ENCODE results near the gene MYOF. TPM values are rescaled to one million over a fixed set of nuclear protein-coding genes. Genes with fewer than 3 reads are reported as not detected.

Gene MYOF
- polyA plus RNA-seq, 1 experiment, result 275 TPM

GRCh38 chr10:93280121-93280698 is 201.9 kb downstream of the MYOF start:
- CTCF ChIA-PET, result interaction anchor here (1.1 kb wide), 1 partner anchor 200 kb away, joined by 4 read pairs; no protein-coding TSS in a partner anchor
- H3K27ac ChIP-seq (ENCODE audit: low read depth, low read length), result no peak overlapping the region
- no peaks in the 10 kb centered on the region for H3K9me3 ChIP-seq (ENCODE audit: control insufficient read depth, insufficient read depth, low read length)
- POLR2A ChIA-PET, result no interaction called here
- H3K27me3 ChIP-seq (ENCODE audit: control insufficient read depth, insufficient read depth, low read length), result peaks cover 2% of the 10 kb centered on the region
- TF ChIP-seq, protein P1, sequence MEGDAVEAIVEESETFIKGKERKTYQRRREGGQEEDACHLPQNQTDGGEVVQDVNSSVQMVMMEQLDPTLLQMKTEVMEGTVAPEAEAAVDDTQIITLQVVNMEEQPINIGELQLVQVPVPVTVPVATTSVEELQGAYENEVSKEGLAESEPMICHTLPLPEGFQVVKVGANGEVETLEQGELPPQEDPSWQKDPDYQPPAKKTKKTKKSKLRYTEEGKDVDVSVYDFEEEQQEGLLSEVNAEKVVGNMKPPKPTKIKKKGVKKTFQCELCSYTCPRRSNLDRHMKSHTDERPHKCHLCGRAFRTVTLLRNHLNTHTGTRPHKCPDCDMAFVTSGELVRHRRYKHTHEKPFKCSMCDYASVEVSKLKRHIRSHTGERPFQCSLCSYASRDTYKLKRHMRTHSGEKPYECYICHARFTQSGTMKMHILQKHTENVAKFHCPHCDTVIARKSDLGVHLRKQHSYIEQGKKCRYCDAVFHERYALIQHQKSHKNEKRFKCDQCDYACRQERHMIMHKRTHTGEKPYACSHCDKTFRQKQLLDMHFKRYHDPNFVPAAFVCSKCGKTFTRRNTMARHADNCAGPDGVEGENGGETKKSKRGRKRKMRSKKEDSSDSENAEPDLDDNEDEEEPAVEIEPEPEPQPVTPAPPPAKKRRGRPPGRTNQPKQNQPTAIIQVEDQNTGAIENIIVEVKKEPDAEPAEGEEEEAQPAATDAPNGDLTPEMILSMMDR (IDR thresholded peaks at IDR 0.05; ENCODE audit: low read depth, low read length), result no peak
- no peak for DNase-seq (ENCODE audit: low read depth, low spot score)
- H3K4me3 ChIP-seq (ENCODE audit: low read depth, low read length), result no peak overlapping the region

- POLR2A ChIA-PET, result no interaction called here
- TF ChIP-seq, protein P1 (IDR thresholded peaks at IDR 0.05; ENCODE audit: low read depth, low read length), result no peak
- peaks cover 6% of the 10 kb centered on the region for H3K27me3 ChIP-seq (ENCODE audit: control insufficient read depth, insufficient read depth, low read length)
- H3K9me3 ChIP-seq (ENCODE audit: control insufficient read depth, insufficient read depth, low read length), result no peaks in the 10 kb centered on the region
- CTCF ChIA-PET, result interaction anchor here (0.9 to 1.1 kb wide), 2 partner anchors 197 kb away, joined by 3 read pairs; no protein-coding TSS in a partner anchor
- H3K27ac ChIP-seq (ENCODE audit: low read depth, low read length), result no peak overlapping the region
- H3K4me3 ChIP-seq (ENCODE audit: low read depth, low read length), result no peak overlapping the region
- DNase-seq (ENCODE audit: low read depth, low spot score), result no peak
Observed at GRCh38 chr10:93277360-93277759, 204.8 kb downstream of the MYOF start.

- H3K4me3 ChIP-seq (ENCODE audit: low read depth, low read length), result no peak overlapping the region
- no peak for DNase-seq (ENCODE audit: low read depth, low spot score)
- H3K27ac ChIP-seq (ENCODE audit: low read depth, low read length), result no peak overlapping the region
- TF ChIP-seq, protein P1 (IDR thresholded peaks at IDR 0.05; ENCODE audit: low read depth, low read length), result no peak
- ChIA-PET POLR2A (no interaction called here), CTCF (no interaction called here)
- H3K27me3 ChIP-seq (ENCODE audit: control insufficient read depth, insufficient read depth, low read length), result peaks cover 4% of the 10 kb centered on the region
- H3K9me3 ChIP-seq (ENCODE audit: control insufficient read depth, insufficient read depth, low read length), result no peaks in the 10 kb centered on the region
Observed at GRCh38 chr10:93274419-93274818, 207.7 kb downstream of the MYOF start.

- TF ChIP-seq, protein P1 (IDR thresholded peaks at IDR 0.05; ENCODE audit: low read depth, low read length), result no peak
- no peak overlapping the region for H3K4me3 ChIP-seq (ENCODE audit: low read depth, low read length)
- H3K27me3 ChIP-seq (ENCODE audit: control insufficient read depth, insufficient read depth, low read length), result peaks cover 4% of the 10 kb centered on the region
- ChIA-PET CTCF (no interaction called here), POLR2A (no interaction called here)
- H3K9me3 ChIP-seq (ENCODE audit: control insufficient read depth, insufficient read depth, low read length), result no peaks in the 10 kb centered on the region
- H3K27ac ChIP-seq (ENCODE audit: low read depth, low read length), result no peak overlapping the region
- no peak for DNase-seq (ENCODE audit: low read depth, low spot score)
Observed at GRCh38 chr10:93272884-93273675, 209.1 kb downstream of the MYOF start.

DNA sequence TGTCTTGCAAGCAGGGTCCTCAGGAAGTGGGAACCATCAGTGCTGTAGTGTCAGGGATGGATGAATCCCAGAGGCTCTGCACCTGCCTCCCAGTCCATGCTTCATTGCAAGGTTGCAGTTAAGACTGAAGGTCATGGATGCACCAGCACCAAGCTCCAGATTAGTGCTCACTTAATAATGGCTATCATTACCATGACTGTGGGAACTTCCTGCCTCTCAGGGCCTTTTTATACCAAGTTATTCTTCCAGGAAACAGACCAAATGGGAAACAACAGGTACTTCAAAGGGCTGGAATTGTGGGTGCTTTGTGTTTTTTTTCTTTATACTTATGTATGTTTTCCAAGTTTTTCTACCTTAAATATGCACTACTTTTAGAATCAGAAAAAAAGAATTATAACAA is 210.8 kb downstream of the MYOF start:
- Histone ChIP-seq H3K4me3 (ENCODE audit: low read depth, low read length) (no peak overlapping the region), H3K27ac (ENCODE audit: low read depth, low read length) (no peak overlapping the region), H3K27me3 (ENCODE audit: control insufficient read depth, insufficient read depth, low read length) (peaks cover 4% of the 10 kb centered on the region), H3K9me3 (ENCODE audit: control insufficient read depth, insufficient read depth, low read length) (no peaks in the 10 kb centered on the region)
- TF ChIP-seq, protein P1 (IDR thresholded peaks at IDR 0.05; ENCODE audit: low read depth, low read length), result no peak
- ChIA-PET CTCF (no interaction called here), POLR2A (no interaction called here)
- no peak for DNase-seq (ENCODE audit: low read depth, low spot score)

Measured in AG04450 (cell line).